HG02642 (cell line): ENCODE data around the gene CDH2.

Experiments used
- ATAC-seq: cut with Tn5 transposase; IDR thresholded peaks from one replicate; pipeline ENCODE4 v1.9.1; 2021; ENCODE audit warnings: mild to moderate bottlenecking; ENCODE audit not compliant: unreplicated experiment, poor library complexity

CDH2 gene

GRCh38 chr18:28012336-28012735 lies 164.6 kb downstream of the CDH2 start:
- no peak for ATAC-seq

- no peak for ATAC-seq
Measured at GRCh38 chr18:28009589-28009988, 167.3 kb downstream of the CDH2 start.

- ATAC-seq: no peak
Measured at GRCh38 chr18:28007841-28008240, 169.1 kb downstream of the CDH2 start.

GRCh38 chr18:28005164-28005563 lies 171.8 kb downstream of the CDH2 start:
- no peak for ATAC-seq

GRCh38 chr18:28004606-28005005 lies 172.3 kb downstream of the CDH2 start:
- no peak for ATAC-seq

GRCh38 chr18:28003451-28003850 lies 173.5 kb downstream of the CDH2 start:
- ATAC-seq: no peak

- ATAC-seq: no peak
Measured at GRCh38 chr18:28002841-28003240, 174.1 kb downstream of the CDH2 start.

GRCh38 chr18:27996801-27997272 lies 180.1 kb downstream of the CDH2 start:
- no peak for ATAC-seq

- no peak for ATAC-seq
Measured at GRCh38 chr18:27995770-27996502, 181.0 kb downstream of the CDH2 start.

GRCh38 chr18:27994571-27994970 lies 182.4 kb downstream of the CDH2 start:
- no peak for ATAC-seq

- no peak for ATAC-seq
Measured at GRCh38 chr18:27991391-27991790, 185.5 kb downstream of the CDH2 start.

GRCh38 chr18:27985832-27986231 lies 191.1 kb downstream of the CDH2 start:
- ATAC-seq: no peak

- ATAC-seq: no peak
Measured at GRCh38 chr18:27983780-27984179, 193.2 kb downstream of the CDH2 start.

- no peak for ATAC-seq
Measured at GRCh38 chr18:27976806-27977408, 200.0 kb downstream of the CDH2 start.

GRCh38 chr18:27970321-27970720 lies 206.6 kb downstream of the CDH2 start:
- no peak for ATAC-seq

GRCh38 chr18:27969206-27969605 lies 207.7 kb downstream of the CDH2 start:
- no peak for ATAC-seq

GRCh38 chr18:27967913-27968824 lies 208.8 kb downstream of the CDH2 start:
- no peak for ATAC-seq

- no peak for ATAC-seq
Measured at GRCh38 chr18:27966881-27967280, 210.0 kb downstream of the CDH2 start.

GRCh38 chr18:27964811-27965210 lies 212.1 kb downstream of the CDH2 start:
- no peak for ATAC-seq

- ATAC-seq: no peak
Measured at GRCh38 chr18:27959101-27959500, 217.8 kb downstream of the CDH2 start.
